ENCODE data around the gene SLC2A13.

DNA sequence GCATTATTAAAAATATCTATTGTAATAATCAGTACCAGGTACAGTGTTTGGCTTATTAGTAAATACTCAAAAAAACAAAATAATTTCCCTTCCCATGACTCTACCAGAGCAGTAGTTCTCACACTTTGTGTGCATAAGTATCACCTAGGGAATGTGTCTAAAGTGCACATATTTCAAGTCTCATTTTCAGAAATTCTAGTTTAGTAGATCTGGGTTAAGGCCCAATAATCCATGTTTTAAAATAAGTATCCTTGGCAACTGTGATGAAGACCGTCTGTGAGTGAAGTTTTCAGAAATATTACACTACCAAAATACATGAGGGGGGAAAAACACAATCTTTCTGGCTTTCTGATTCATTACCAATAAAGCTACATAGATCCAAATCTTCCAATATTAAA is 237.6 kb downstream of the SLC2A13 start:
- TF ChIP-seq, protein P1, sequence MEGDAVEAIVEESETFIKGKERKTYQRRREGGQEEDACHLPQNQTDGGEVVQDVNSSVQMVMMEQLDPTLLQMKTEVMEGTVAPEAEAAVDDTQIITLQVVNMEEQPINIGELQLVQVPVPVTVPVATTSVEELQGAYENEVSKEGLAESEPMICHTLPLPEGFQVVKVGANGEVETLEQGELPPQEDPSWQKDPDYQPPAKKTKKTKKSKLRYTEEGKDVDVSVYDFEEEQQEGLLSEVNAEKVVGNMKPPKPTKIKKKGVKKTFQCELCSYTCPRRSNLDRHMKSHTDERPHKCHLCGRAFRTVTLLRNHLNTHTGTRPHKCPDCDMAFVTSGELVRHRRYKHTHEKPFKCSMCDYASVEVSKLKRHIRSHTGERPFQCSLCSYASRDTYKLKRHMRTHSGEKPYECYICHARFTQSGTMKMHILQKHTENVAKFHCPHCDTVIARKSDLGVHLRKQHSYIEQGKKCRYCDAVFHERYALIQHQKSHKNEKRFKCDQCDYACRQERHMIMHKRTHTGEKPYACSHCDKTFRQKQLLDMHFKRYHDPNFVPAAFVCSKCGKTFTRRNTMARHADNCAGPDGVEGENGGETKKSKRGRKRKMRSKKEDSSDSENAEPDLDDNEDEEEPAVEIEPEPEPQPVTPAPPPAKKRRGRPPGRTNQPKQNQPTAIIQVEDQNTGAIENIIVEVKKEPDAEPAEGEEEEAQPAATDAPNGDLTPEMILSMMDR (IDR thresholded peaks at IDR 0.05): no peak
- TF ChIP-seq POLR2AphosphoS5 (IDR thresholded peaks at IDR 0.05; ENCODE audit: low read depth, low read length) (no peak), SIN3A (IDR thresholded peaks at IDR 0.05; ENCODE audit: borderline replicate concordance, insufficient read depth, low read depth, low read length) (no peak)
